ENCODE results near the gene SLC31A1.
A peak's percentile ranks its signal among the peaks of the same experiment; 100 is the strongest.

Gene SLC31A1

GRCh38 chr9:113183956-113184488 is 37.3 kb upstream of the SLC31A1 start:
- DNase-seq (ENCODE audit: low spot score), result no peak
- Histone ChIP-seq H3K4me3 (no peak overlapping the region), H3K27ac (no peak overlapping the region)
- no peak for TF ChIP-seq CTCF (IDR thresholded peaks at IDR 0.05)

- no peak overlapping the region for H3K27ac ChIP-seq
- no peak for TF ChIP-seq CTCF (IDR thresholded peaks at IDR 0.05)
Observed at GRCh38 chr9:113184539-113184938, 36.8 kb upstream of the SLC31A1 start.

GRCh38 chr9:113185271-113185670 is 36.1 kb upstream of the SLC31A1 start:
- no peak for DNase-seq (ENCODE audit: low spot score)
- Histone ChIP-seq H3K4me3 (no peak overlapping the region), H3K27ac (no peak overlapping the region)
- no peak for TF ChIP-seq CTCF (IDR thresholded peaks at IDR 0.05)

More at GRCh38 chr9:113184539-113184938, 36.8 kb upstream of the SLC31A1 start:
- DNase-seq (ENCODE audit: low spot score), result no peak
- H3K4me3 ChIP-seq, result no peak overlapping the region

GRCh38 chr9:113186137-113186755 is 35.1 kb upstream of the SLC31A1 start:
- H3K27ac ChIP-seq, result no peak overlapping the region
- no peak for DNase-seq (ENCODE audit: low spot score)
- H3K4me3 ChIP-seq, result no peak overlapping the region
- TF ChIP-seq CTCF (IDR thresholded peaks at IDR 0.05), result no peak

- DNase-seq (ENCODE audit: low spot score), result no peak
- H3K27ac ChIP-seq, result peak overlapping the region in 1 of 2 donors; percentile 50
- no peak overlapping the region for H3K4me3 ChIP-seq
- no peak for TF ChIP-seq CTCF (IDR thresholded peaks at IDR 0.05)
Observed at GRCh38 chr9:113187929-113188595, 33.3 kb upstream of the SLC31A1 start.

GRCh38 chr9:113192455-113192854 is 28.9 kb upstream of the SLC31A1 start:
- TF ChIP-seq CTCF (IDR thresholded peaks at IDR 0.05), result no peak
- no peak for DNase-seq (ENCODE audit: low spot score)
- Histone ChIP-seq H3K27ac (no peak overlapping the region), H3K4me3 (no peak overlapping the region)
